Tibial nerve (tissue), 3 donors: ENCODE data around the gene PNKP.

Experiments used
- CTCF ChIP-seq, 5 experiments: fragments of 200-600 bp in 3 of 5; fragments of 450-650 bp in 2 of 5; sonication (generic) in 3 of 5; IDR thresholded peaks; one replicate each; pipeline ENCODE4 v1.5.1; 2016 to 2019; ENCODE audit warnings: antibody characterized with exemption in 5 of 5, mild to moderate bottlenecking in 3 of 5, moderate library complexity in 2 of 5
- POLR2A ChIP-seq, 2 donors: fragments of 450-650 bp; IDR thresholded peaks; one replicate each; pipeline ENCODE4 v1.6.1; 2017; ENCODE audit warnings: antibody characterized with exemption in 2 of 2, mild to moderate bottlenecking in 2 of 2, moderate library complexity in 2 of 2

- no peak for TF ChIP-seq CTCF (IDR thresholded peaks at IDR 0.05)
- TF ChIP-seq POLR2A (IDR thresholded peaks at IDR 0.05), result no peak
Observed at GRCh38 chr19:49835562-49835961, 31.8 kb downstream of the PNKP start.
